HUES48 (cell line): Measurements from ENCODE around the gene HOXD12.

Experiments used
- H3K27ac ChIP-seq: one replicate; pipeline ENCODE4 v1.7.0; 2013; ENCODE audit warnings: low read depth, low read length, inconsistent platforms
- H3K27me3 ChIP-seq: 2 replicates; pipeline ENCODE4 v1.6.1; 2013; ENCODE audit warnings: mild to moderate bottlenecking, low read length; ENCODE audit not compliant: control insufficient read depth, insufficient read depth
- H3K36me3 ChIP-seq: 2 replicates; pipeline ENCODE4 v1.6.1; 2013; ENCODE audit warnings: low read length; ENCODE audit not compliant: control insufficient read depth, insufficient read depth
- H3K4me1 ChIP-seq: 2 replicates; pipeline ENCODE4 v1.6.1; 2013; ENCODE audit warnings: mild to moderate bottlenecking, low read length; ENCODE audit not compliant: control insufficient read depth, insufficient read depth
- H3K4me3 ChIP-seq: 2 replicates; pipeline ENCODE4 v1.5.1; 2013; ENCODE audit warnings: mild to moderate bottlenecking, low read depth, low read length
- H3K9ac ChIP-seq: 2 replicates; pipeline ENCODE4 v1.6.1; 2013; ENCODE audit warnings: mild to moderate bottlenecking, low read depth, low read length, moderate library complexity
- H3K9me3 ChIP-seq: 2 replicates; pipeline ENCODE4 v1.6.1; 2013; ENCODE audit warnings: low read length; ENCODE audit not compliant: control insufficient read depth, insufficient read depth

Gene HOXD12

DNA sequence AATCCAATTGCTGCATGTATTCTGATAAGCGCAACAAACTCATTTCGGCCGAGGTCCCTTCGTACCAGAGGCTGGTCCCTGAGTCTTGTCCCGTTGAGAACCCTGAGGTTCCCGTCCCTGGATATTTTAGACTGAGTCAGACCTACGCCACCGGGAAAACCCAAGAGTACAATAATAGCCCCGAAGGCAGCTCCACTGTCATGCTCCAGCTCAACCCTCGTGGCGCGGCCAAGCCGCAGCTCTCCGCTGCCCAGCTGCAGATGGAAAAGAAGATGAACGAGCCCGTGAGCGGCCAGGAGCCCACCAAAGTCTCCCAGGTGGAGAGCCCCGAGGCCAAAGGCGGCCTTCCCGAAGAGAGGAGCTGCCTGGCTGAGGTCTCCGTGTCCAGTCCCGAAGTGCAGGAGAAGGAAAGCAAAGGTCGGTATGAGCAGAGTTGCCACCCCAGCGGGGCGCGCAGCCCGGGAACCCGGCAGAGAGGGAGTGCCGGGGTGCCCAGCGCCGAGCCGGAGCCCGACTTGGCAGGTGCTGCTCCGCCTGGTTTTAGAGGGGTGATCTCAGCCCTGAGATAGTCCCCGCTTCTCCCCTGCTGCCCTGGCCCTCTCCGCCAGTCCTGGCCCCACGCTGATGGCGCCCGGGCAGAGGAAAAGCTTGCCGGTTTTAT is 17.7 kb downstream of the HOXD12 start:
- peaks cover 11% of the 10 kb centered on the region; the same call in 1 of the 2 replicates for H3K4me1 ChIP-seq
- no peak overlapping the region for H3K9ac ChIP-seq

DNA sequence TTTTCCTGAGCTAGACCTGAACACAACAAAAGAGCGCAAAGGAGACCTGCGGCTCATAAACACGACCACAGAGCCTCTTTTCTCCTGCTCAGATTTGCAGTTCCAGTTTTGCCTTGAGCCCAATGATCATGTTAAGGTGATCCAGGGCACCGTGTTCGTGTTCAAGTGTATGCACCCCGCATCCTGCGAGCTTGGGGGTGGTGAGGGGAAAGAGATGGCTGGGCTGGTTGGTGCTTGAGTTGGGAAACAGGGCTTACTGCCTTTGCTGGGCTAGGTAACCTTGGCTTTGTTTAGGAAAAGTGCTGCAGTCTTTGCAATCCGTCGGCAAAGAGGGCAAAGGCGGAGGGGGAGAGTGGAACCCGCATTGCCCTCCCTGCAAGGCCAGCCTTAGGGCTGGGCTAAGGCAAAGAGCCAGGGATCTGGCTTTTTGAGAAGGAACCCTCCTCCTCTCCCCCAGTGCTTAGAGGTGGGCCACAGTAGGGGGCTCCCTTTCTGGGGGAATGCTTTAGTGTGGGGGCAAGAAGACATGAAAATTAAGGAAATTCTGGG is 18.3 kb downstream of the HOXD12 start:
- Histone ChIP-seq H3K4me3 (no peak overlapping the region), H3K36me3 (no peaks in the 10 kb centered on the region), H3K27me3 (peaks cover 100% of the 10 kb centered on the region), H3K9ac (no peak overlapping the region), H3K27ac (no peak overlapping the region), H3K9me3 (peaks cover 3% of the 10 kb centered on the region; the same call in 1 of the 2 replicates), H3K4me1 (peaks cover 11% of the 10 kb centered on the region; the same call in 1 of the 2 replicates)

More for the DNA sequence above, 17.7 kb downstream of the HOXD12 start:
- Histone ChIP-seq H3K36me3 (no peaks in the 10 kb centered on the region), H3K4me3 (no peak overlapping the region), H3K27me3 (peaks cover 100% of the 10 kb centered on the region), H3K27ac (no peak overlapping the region), H3K9me3 (peaks cover 3% of the 10 kb centered on the region; the same call in 1 of the 2 replicates)

DNA sequence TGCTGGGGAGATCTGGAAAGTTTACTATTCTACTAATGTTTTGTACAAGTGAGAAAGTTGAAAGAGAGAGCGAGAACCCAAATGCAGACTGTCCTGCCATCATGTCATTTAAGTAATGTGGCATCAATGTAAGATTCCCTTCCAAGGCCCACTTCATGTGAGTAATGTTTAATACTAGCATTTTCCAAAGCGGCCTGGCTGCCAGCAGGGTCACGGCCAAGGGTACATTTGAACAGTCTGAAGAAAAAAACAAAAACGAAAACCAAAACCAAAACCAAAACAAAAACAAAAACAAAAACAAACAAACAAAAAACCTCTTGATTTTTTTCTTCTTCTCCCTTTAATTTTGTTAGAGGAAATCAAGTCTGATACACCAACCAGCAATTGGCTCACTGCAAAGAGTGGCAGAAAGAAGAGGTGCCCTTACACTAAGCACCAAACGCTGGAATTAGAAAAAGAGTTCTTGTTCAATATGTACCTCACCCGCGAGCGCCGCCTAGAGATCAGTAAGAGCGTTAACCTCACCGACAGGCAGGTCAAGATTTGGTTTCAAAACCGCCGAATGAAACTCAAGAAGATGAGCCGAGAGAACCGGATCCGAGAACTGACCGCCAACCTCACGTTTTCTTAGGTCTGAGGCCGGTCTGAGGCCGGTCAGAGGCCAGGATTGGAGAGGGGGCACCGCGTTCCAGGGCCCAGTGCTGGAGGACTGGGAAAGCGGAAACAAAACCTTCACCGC is 19.2 kb downstream of the HOXD12 start:
- H3K9ac ChIP-seq, result no peak overlapping the region
- H3K4me3 ChIP-seq, result no peak overlapping the region
- H3K36me3 ChIP-seq, result no peaks in the 10 kb centered on the region
- peaks cover 100% of the 10 kb centered on the region for H3K27me3 ChIP-seq
- no peak overlapping the region for H3K27ac ChIP-seq
- H3K9me3 ChIP-seq, result peaks cover 3% of the 10 kb centered on the region; the same call in 1 of the 2 replicates
- H3K4me1 ChIP-seq, result peaks cover 10% of the 10 kb centered on the region; the same call in 1 of the 2 replicates

DNA sequence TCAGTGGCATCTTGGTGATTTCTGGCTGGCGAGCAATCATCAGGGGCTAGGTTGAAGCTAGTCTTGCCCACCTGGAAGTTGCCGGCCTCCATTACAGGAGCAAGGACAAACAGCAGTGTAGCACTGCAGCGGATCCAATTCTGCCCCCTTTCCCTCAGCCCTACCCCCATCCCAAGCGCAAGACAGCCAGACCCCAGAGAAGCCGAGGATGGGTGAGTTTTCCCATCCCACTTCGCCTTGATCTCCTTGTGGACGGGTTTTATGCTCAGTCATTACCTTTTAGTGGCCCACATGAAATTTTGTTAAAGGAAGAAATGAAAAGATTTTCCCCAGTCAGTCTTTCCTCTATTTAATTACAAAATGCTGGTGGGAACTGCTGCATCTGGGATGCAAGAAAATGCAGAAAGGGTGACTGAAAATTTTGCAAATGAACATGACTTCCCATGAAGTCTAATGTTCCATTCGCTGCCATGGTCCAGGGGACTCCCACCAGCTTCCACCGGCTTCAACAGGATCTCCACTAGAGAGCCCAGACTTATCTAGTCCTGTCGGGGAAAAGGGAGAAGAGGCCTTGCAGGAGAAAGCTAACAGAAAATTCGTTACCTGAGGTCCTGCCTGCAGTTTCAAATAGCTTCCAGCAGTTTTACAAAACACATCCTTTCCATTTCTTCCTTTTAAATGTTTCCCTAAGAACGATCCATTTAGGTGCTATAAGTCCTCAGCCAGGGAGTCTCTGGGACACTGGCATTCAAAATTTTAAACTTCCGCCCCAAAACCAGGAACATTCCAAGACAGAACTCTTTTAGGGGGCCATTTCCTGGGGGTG is 21.0 kb downstream of the HOXD12 start:
- Histone ChIP-seq H3K27me3 (peaks cover 100% of the 10 kb centered on the region), H3K27ac (no peak overlapping the region), H3K4me3 (no peak overlapping the region), H3K9me3 (peaks cover 3% of the 10 kb centered on the region; the same call in 1 of the 2 replicates), H3K36me3 (no peaks in the 10 kb centered on the region), H3K9ac (no peak overlapping the region), H3K4me1 (peaks cover 3% of the 10 kb centered on the region; the same call in 1 of the 2 replicates)

DNA sequence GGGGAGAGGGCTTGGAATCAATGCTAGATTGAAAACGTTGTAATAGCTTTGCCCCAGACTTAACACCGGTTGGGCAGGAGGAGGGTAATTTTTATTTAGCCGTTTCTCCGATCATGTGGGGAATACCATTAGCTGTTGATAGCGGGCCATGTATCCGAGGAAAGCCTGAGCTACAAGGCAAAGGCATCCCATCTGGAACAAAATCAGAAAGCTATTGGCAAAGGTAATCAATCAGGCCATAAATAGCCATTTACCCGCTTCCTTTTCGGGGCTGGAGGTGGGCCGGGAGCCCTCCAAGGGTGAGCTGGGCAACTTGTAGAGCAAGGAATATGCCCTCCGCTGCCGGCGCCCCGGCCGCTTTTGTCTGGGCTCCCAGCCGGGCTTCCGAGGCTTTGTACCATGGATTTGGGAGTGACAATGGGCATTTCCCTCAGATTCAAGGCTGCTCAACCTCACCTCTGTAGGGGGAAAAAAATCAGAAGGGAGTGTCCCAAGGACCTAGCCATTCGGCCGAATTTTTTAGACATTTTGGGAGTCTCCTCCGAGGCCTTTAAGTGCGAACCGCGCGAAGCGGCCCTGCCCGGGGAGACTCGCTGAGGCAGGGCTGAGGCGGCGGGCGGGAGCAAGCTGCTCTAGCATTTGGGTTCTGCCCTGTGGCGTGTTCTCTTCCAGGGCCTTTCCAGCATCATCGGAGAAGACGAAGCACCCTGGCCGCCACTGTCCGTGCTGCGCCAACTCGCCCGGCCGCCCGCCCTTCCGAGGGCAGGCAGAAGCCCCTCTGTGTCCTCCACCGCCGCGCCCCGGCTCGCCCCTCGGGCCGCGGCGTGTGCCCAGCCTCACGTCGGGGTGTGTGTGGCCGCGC is 21.8 kb downstream of the HOXD12 start:
- no peak overlapping the region for H3K9ac ChIP-seq

DNA sequence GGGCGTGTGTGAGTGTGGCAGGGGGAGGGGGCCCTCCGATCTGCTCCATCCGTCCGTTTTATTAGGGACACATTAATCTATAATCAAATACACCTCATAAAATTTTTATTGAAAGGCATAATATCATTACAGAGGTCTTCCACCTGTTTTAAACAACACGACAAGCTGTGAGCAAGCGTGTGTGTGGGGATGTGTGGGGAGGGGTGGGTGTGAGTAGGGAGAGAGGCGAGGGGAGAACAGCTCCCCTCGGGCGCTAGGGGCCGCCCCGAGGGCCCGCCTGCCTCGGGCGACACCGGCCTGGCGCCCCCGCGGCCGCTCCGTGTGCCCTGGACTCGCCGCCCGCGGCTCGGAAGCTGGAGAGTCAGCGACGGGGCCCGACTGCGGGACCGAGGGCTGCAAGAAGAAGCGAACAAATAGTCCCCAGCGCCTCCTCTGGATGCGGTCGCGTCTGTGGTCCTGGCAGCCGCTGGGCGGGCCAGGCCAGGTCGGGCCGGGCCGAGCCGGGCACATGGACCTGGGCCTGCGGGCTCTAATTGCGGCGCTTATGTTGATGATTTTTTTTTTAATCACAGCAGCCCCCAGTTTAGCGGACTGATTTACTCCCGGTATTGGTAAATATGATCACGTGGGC is 22.6 kb downstream of the HOXD12 start:
- no peak overlapping the region for H3K9ac ChIP-seq
- H3K27me3 ChIP-seq, result peaks cover 100% of the 10 kb centered on the region
- no peak overlapping the region for H3K27ac ChIP-seq
- no peaks in the 10 kb centered on the region for H3K36me3 ChIP-seq
- H3K4me1 ChIP-seq, result peaks cover 3% of the 10 kb centered on the region; the same call in 1 of the 2 replicates
- H3K9me3 ChIP-seq, result no peaks in the 10 kb centered on the region
- H3K4me3 ChIP-seq, result peak overlapping the region; percentile 41; the same call in 1 of the 2 replicates

More for the DNA sequence above, 21.8 kb downstream of the HOXD12 start:
- no peak overlapping the region for H3K4me3 ChIP-seq
- H3K9me3 ChIP-seq, result peaks cover 3% of the 10 kb centered on the region; the same call in 1 of the 2 replicates
- peaks cover 100% of the 10 kb centered on the region for H3K27me3 ChIP-seq
- H3K27ac ChIP-seq, result no peak overlapping the region
- H3K4me1 ChIP-seq, result peaks cover 3% of the 10 kb centered on the region; the same call in 1 of the 2 replicates
- H3K36me3 ChIP-seq, result no peaks in the 10 kb centered on the region

DNA sequence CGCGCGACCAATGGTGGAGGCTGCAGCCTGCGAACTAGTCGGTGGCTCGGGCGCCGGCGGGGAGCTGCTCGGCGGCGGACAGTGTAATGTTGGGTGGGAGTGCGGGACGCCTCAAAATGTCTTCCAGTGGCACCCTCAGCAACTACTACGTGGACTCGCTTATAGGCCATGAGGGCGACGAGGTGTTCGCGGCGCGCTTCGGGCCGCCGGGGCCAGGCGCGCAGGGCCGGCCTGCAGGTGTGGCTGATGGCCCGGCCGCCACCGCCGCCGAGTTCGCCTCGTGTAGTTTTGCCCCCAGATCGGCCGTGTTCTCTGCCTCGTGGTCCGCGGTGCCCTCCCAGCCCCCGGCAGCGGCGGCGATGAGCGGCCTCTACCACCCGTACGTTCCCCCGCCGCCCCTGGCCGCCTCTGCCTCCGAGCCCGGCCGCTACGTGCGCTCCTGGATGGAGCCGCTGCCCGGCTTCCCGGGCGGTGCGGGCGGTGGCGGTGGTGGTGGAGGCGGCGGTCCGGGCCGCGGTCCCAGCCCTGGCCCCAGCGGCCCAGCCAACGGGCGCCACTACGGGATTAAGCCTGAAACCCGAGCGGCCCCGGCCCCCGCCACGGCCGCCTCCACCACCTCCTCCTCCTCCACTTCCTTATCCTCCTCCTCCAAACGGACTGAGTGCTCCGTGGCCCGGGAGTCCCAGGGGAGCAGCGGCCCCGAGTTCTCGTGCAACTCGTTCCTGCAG is 23.3 kb downstream of the HOXD12 start, which contains the start of gene HOXD9:
HOXD9 (plus strand) TSS at position 37 of the 728 bp plus-strand sequence; CDS start at position 87, 50 bp downstream.
- H3K9me3 ChIP-seq, result no peaks in the 10 kb centered on the region
- no peak within 1 kb of the TSS for H3K9ac ChIP-seq
- H3K36me3 ChIP-seq, result no peaks in the 10 kb centered on the region
- H3K27ac ChIP-seq, result no peak within 1 kb of the TSS
- H3K4me1 ChIP-seq, result peaks cover 3% of the 10 kb centered on the region; the same call in 1 of the 2 replicates
- H3K27me3 ChIP-seq, result peaks cover 100% of the 10 kb centered on the region
- H3K4me3 ChIP-seq, result peak within 1 kb of the TSS; percentile 41; the same call in 1 of the 2 replicates

DNA sequence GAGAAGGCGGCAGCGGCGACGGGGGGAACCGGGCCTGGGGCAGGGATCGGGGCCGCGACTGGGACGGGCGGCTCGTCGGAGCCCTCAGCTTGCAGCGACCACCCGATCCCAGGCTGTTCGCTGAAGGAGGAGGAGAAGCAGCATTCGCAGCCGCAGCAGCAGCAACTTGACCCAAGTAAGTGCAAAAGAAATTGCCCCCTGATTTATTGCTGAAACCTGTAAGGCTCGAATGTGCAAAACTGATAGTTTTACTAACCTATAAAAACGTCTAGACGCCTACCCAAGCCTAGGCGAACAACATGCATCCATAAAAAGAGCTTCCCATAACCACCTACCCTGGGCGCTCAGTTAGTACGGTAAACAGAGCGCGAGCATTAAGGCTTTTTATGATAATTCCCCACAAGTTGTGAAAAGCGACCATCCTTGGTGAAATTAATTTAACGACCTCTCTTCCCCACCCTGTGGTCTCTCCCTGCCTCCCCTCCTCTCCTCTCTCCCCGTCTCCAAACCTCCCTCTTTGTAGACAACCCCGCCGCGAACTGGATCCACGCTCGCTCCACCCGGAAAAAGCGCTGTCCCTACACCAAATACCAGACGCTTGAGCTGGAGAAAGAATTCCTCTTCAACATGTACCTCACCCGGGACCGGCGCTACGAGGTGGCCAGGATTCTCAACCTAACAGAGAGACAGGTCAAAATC is 24.0 kb downstream of the HOXD12 start:
- Histone ChIP-seq H3K27me3 (peaks cover 100% of the 10 kb centered on the region), H3K4me1 (peaks cover 8% of the 10 kb centered on the region; the same call in 1 of the 2 replicates), H3K36me3 (no peaks in the 10 kb centered on the region), H3K4me3 (no peak overlapping the region), H3K9me3 (no peaks in the 10 kb centered on the region), H3K27ac (no peak overlapping the region), H3K9ac (no peak overlapping the region)
